ACHN (cell line): ENCODE measurements around the gene MFSD6.
"Not testable (repeated sequence)": the region's sequence is repeated elsewhere in the genome, so short reads cannot be mapped to it uniquely, and the experiment has no call there.

Source experiments
- DNase-seq: peaks from one replicate; pipeline ENCODE4 v3.0.0-alpha.2; 2015
- in situ Hi-C: cut with HindIII; loops from 2 replicates; pipeline ENCODE4 v1.10.0; 2017; ENCODE audit warnings: low sequenced_read_pairs, low pct_ligation_motif_present, low pct_unique_long_range_greater_than_20kb

MFSD6 gene

GRCh38 chr2:190407662-190408537, at the start of gene MFSD6:
Gene MFSD6, plus strand, starts transcription at chr2:190408355. Its CDS starts 27,675 bp downstream, at chr2:190436030.
- DNase-seq: peak; percentile 45
- in situ Hi-C loops: no loop called here

- DNase-seq, in situ Hi-C loops: not testable (repeated sequence)
These were observed 49.3 kb upstream of the MFSD6 start for GRCh38 chr2:190358655-190359448.

GRCh38 chr2:190360561-190360960, 47.6 kb upstream of the MFSD6 start:
- DNase-seq: no peak
- in situ Hi-C loops: no loop called here

GRCh38 chr2:190360965-190361364, 47.2 kb upstream of the MFSD6 start:
- in situ Hi-C loops: no loop called here
- no peak for DNase-seq

GRCh38 chr2:190361572-190361971, 46.6 kb upstream of the MFSD6 start:
- DNase-seq: no peak
- in situ Hi-C loops: no loop called here

- in situ Hi-C loops: no loop called here
- DNase-seq: no peak
These were observed 45.3 kb upstream of the MFSD6 start for GRCh38 chr2:190362894-190363293.

- DNase-seq: no peak
- in situ Hi-C loops: no loop called here
These were observed 42.5 kb upstream of the MFSD6 start for GRCh38 chr2:190365499-190366204.

- in situ Hi-C loops: no loop called here
- DNase-seq: no peak
These were observed 41.9 kb upstream of the MFSD6 start for GRCh38 chr2:190366248-190366753.

GRCh38 chr2:190367091-190367490, 41.1 kb upstream of the MFSD6 start:
- in situ Hi-C loops: no loop called here
- DNase-seq: no peak

GRCh38 chr2:190369635-190370034, 38.5 kb upstream of the MFSD6 start:
- in situ Hi-C loops: no loop called here
- DNase-seq: no peak

- no peak for DNase-seq
- in situ Hi-C loops: no loop called here
These were observed 32.1 kb upstream of the MFSD6 start for GRCh38 chr2:190376083-190376482.

GRCh38 chr2:190376591-190377245, 31.4 kb upstream of the MFSD6 start:
- in situ Hi-C loops: no loop called here

GRCh38 chr2:190378880-190379237, 29.3 kb upstream of the MFSD6 start:
- DNase-seq: no peak
- in situ Hi-C loops: no loop called here

More at GRCh38 chr2:190376591-190377245, 31.4 kb upstream of the MFSD6 start:
- no peak for DNase-seq

GRCh38 chr2:190379249-190379964, 28.7 kb upstream of the MFSD6 start:
- no peak for DNase-seq
- in situ Hi-C loops: no loop called here

- in situ Hi-C loops: no loop called here
- no peak for DNase-seq
These were observed 27.2 kb upstream of the MFSD6 start for GRCh38 chr2:190380962-190381412.

GRCh38 chr2:190382851-190383250, 25.3 kb upstream of the MFSD6 start:
- peak; percentile 68 for DNase-seq
- in situ Hi-C loops: no loop called here

- DNase-seq: no peak
- in situ Hi-C loops: no loop called here
These were observed 20.7 kb upstream of the MFSD6 start for GRCh38 chr2:190387422-190387821.

- in situ Hi-C loops: no loop called here
- DNase-seq: no peak
These were observed 11.9 kb upstream of the MFSD6 start for GRCh38 chr2:190396271-190396670.
